GM19372 (cell line): ENCODE results near the gene RGP1.

Source experiments
- ATAC-seq: cut with Tn5 transposase; IDR thresholded peaks from one replicate; pipeline ENCODE4 v1.9.1; 2021; ENCODE audit warnings: mild to moderate bottlenecking, low read depth, moderate library complexity; ENCODE audit not compliant: unreplicated experiment

Gene RGP1

GRCh38 chr9:35766997-35767396 is 17.9 kb downstream of the RGP1 start:
- ATAC-seq: no peak

GRCh38 chr9:35767458-35767857 is 18.4 kb downstream of the RGP1 start:
- ATAC-seq: no peak

GRCh38 chr9:35769763-35770162 is 20.7 kb downstream of the RGP1 start:
- no peak for ATAC-seq

- ATAC-seq: no peak
Measured at GRCh38 chr9:35771075-35771433, 22.0 kb downstream of the RGP1 start.

- no peak for ATAC-seq
Measured at GRCh38 chr9:35771534-35771933, 22.4 kb downstream of the RGP1 start.

GRCh38 chr9:35771943-35772342 is 22.9 kb downstream of the RGP1 start:
- no peak for ATAC-seq

- ATAC-seq: no peak
Measured at GRCh38 chr9:35774907-35775635, 26.0 kb downstream of the RGP1 start.

- no peak for ATAC-seq
Measured at GRCh38 chr9:35776018-35776417, 26.9 kb downstream of the RGP1 start.

- ATAC-seq: no peak
Measured at GRCh38 chr9:35778496-35778895, 29.4 kb downstream of the RGP1 start.

GRCh38 chr9:35781066-35781465 is 32.0 kb downstream of the RGP1 start:
- ATAC-seq: no peak

GRCh38 chr9:35783418-35783817 is 34.3 kb downstream of the RGP1 start:
- ATAC-seq: no peak

- no peak for ATAC-seq
Measured at GRCh38 chr9:35789541-35789940, 40.5 kb downstream of the RGP1 start.

- ATAC-seq: no peak
Measured at GRCh38 chr9:35790025-35790384, 40.9 kb downstream of the RGP1 start.

GRCh38 chr9:35790385-35791296 is 41.6 kb downstream of the RGP1 start:
- ATAC-seq: no peak

- ATAC-seq: no peak
Measured at GRCh38 chr9:35791297-35791921, 42.3 kb downstream of the RGP1 start, which contains the start of gene NPR2. Gene NPR2 (plus strand): TSS chr9:35791591. CDS start chr9:35792409, 818 bp downstream.

- ATAC-seq: no peak
Measured at GRCh38 chr9:35792024-35792813, 43.1 kb downstream of the RGP1 start.

GRCh38 chr9:35792826-35793225 is 43.7 kb downstream of the RGP1 start:
- ATAC-seq: no peak

- no peak for ATAC-seq
Measured at GRCh38 chr9:35793461-35793860, 44.4 kb downstream of the RGP1 start.

GRCh38 chr9:35795695-35796094 is 46.6 kb downstream of the RGP1 start:
- ATAC-seq: no peak

- no peak for ATAC-seq
Measured at GRCh38 chr9:35797311-35798109, 48.4 kb downstream of the RGP1 start.
